Trophoblast cell (in vitro differentiated cells and primary cell): ENCODE data around the gene UBE2D2.

ENCODE experiments used
- DNase-seq, 2 donors: peaks; one replicate each; pipeline ENCODE4 v3.0.0-alpha.2; 2016
- H2AFZ ChIP-seq: 2 replicates; pipeline ENCODE4 v1.6.1; 2013; ENCODE audit warnings: low read length, moderate library complexity, mild to moderate bottlenecking; ENCODE audit not compliant: insufficient read depth, poor library complexity
- H2AK5ac ChIP-seq: 2 replicates; pipeline ENCODE4 v1.6.1; 2013; ENCODE audit warnings: mild to moderate bottlenecking, low read length
- H2BK120ac ChIP-seq: 2 replicates; pipeline ENCODE4 v1.6.1; 2013; ENCODE audit warnings: low read length, mild to moderate bottlenecking, moderate library complexity; ENCODE audit not compliant: insufficient read depth, poor library complexity
- H2BK12ac ChIP-seq: 2 replicates; pipeline ENCODE4 v1.6.1; 2013; ENCODE audit warnings: mild to moderate bottlenecking, low read length, moderate library complexity
- H2BK5ac ChIP-seq: 2 replicates; pipeline ENCODE4 v1.6.1; 2013; ENCODE audit warnings: low read length, low read depth, moderate library complexity, mild to moderate bottlenecking; ENCODE audit not compliant: poor library complexity
- H3K14ac ChIP-seq: 2 replicates; pipeline ENCODE4 v1.6.1; 2013; ENCODE audit warnings: mild to moderate bottlenecking, low read length
- H3K18ac ChIP-seq: 2 replicates; pipeline ENCODE4 v1.6.1; 2013; ENCODE audit warnings: mild to moderate bottlenecking, low read length
- H3K23ac ChIP-seq: 2 replicates; pipeline ENCODE4 v1.6.1; 2013; ENCODE audit warnings: low read length
- H3K27ac ChIP-seq: 2 replicates; pipeline ENCODE4 v1.5.1; 2013; ENCODE audit warnings: low read depth, mild to moderate bottlenecking, inconsistent platforms, low read length, moderate library complexity
- H3K27me3 ChIP-seq: 2 replicates; pipeline ENCODE4 v1.6.1; 2013; ENCODE audit warnings: inconsistent platforms, mild to moderate bottlenecking, low read length, moderate library complexity; ENCODE audit not compliant: insufficient read depth
- H3K36me3 ChIP-seq, 2 experiments: 1 replicate in 1 of 2; 2 replicates in 1 of 2; pipeline ENCODE4 v1.6.1; 2013; ENCODE audit warnings: low read length in 2 of 2, mild to moderate bottlenecking in 2 of 2, moderate library complexity in 1 of 2; ENCODE audit not compliant: insufficient read depth in 2 of 2, control insufficient read depth in 1 of 2
- H3K4ac ChIP-seq: 2 replicates; pipeline ENCODE4 v1.6.1; 2013; ENCODE audit warnings: low read depth, mild to moderate bottlenecking, low read length, moderate library complexity
- H3K4me1 ChIP-seq, 2 experiments: 1 replicate in 1 of 2; 2 replicates in 1 of 2; pipeline ENCODE4 v1.6.1; 2013; ENCODE audit warnings: low read length in 2 of 2, mild to moderate bottlenecking in 2 of 2, moderate library complexity in 1 of 2; ENCODE audit not compliant: insufficient read depth in 2 of 2, control insufficient read depth in 1 of 2
- H3K4me2 ChIP-seq: 2 replicates; pipeline ENCODE4 v1.6.1; 2013; ENCODE audit warnings: inconsistent platforms, mild to moderate bottlenecking, low read length, moderate library complexity
- H3K4me3 ChIP-seq: 2 replicates; pipeline ENCODE4 v1.5.1; 2013; ENCODE audit warnings: mild to moderate bottlenecking, low read depth, low read length, inconsistent platforms
- H3K79me1 ChIP-seq: one replicate; pipeline ENCODE4 v1.6.1; 2013; ENCODE audit warnings: low read length
- H3K79me2 ChIP-seq: 2 replicates; pipeline ENCODE4 v1.6.1; 2013; ENCODE audit warnings: low read length, mild to moderate bottlenecking; ENCODE audit not compliant: control insufficient read depth, insufficient read depth, poor library complexity
- H3K9ac ChIP-seq: 2 replicates; pipeline ENCODE4 v1.6.1; 2013; ENCODE audit warnings: mild to moderate bottlenecking, low read length
- H3K9me3 ChIP-seq: 2 replicates; pipeline ENCODE4 v1.6.1; 2013; ENCODE audit warnings: low read depth, mild to moderate bottlenecking, control low read depth, inconsistent platforms, low read length; ENCODE audit not compliant: insufficient read depth
- H4K12ac ChIP-seq: 2 replicates; pipeline ENCODE4 v1.6.1; 2013; ENCODE audit warnings: low read depth, mild to moderate bottlenecking, low read length, moderate library complexity
- H4K8ac ChIP-seq: 2 replicates; pipeline ENCODE4 v1.6.1; 2013; ENCODE audit warnings: low read depth, mild to moderate bottlenecking, low read length, moderate library complexity
- H4K91ac ChIP-seq: one replicate; pipeline ENCODE4 v1.6.1; 2013; ENCODE audit warnings: low read depth, mild to moderate bottlenecking, low read length, moderate library complexity
- WGBS: extraction: QIAGEN DNeasy Blood & Tissue Kit; methylation state at CpG from one replicate; pipeline ENCODE4 v1.1.7; 2013; ENCODE audit warnings: missing lambda C conversion rate; ENCODE audit not compliant: insufficient read length, insufficient coverage; ENCODE audit errors: extremely low coverage; 5-methylcytosine and 5-hydroxymethylcytosine counted together

Gene UBE2D2

DNA sequence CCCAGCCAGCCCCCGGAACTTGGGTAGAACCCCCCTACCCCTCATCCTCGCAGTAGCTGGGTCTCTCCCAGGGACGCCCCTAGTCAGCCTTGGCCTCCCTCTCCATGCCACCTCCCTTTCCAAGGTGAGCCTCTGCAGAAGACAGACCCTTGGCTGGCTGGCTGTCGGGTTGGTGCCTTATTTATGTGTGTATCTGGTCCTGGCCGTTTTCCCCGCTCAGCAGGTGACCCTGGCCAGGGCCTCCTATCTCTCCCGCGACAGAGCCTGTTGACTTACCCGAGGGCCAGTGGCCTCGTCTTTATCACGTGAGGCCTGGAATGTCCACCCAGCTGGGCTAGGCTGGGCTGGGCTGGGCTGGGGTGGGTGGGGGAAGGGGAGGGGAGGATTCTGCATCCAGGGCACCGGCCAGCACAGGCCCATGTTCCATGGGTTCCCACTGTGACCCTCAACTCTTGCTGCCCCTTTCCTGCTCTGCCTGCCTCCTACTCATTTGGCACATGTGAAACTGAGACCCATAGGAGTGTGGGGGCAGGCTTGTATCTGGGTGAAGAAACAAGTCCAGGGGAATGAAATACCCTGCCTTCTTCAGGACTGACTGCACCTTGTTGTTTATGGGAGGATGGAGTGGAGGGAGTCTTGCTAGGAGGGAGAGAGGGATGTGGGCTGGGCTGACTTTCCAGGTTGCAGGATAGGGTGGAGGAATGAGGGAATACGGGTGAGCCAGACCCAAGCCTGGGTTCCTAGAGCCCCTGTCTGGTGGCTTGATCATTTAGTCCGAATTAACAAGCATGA is 90.1 kb downstream of the UBE2D2 start:
- H3K4me1 ChIP-seq = peaks cover 62 to 64% of the 10 kb centered on the region in 2 experiments
- H4K91ac ChIP-seq = peak overlapping the region; percentile 93
- peak overlapping the region; percentile 50 for H2BK12ac ChIP-seq
- peak overlapping the region; percentile 95 for H2AK5ac ChIP-seq
- H3K79me1 ChIP-seq = peaks cover 65% of the 10 kb centered on the region
- peak overlapping the region; percentile 94 for H3K4me3 ChIP-seq
- peak overlapping the region; percentile 97 for H2BK5ac ChIP-seq
- H3K4ac ChIP-seq = peak overlapping the region; percentile 100
- H3K4me2 ChIP-seq = peak overlapping the region; percentile 95
- H3K9me3 ChIP-seq = peaks cover 1% of the 10 kb centered on the region
- H3K27me3 ChIP-seq = no peaks in the 10 kb centered on the region
- H3K9ac ChIP-seq = peak overlapping the region; percentile 75
- peaks cover 64% of the 10 kb centered on the region for H3K79me2 ChIP-seq
- peak overlapping the region; percentile 93 for H3K14ac ChIP-seq
- H4K12ac ChIP-seq = no peak overlapping the region
- WGBS = no CpG with 5 or more reads among the region's 14 CpGs
- H3K23ac ChIP-seq = no peak overlapping the region
- H3K18ac ChIP-seq = peak overlapping the region; percentile 98
- H2BK120ac ChIP-seq = peak overlapping the region; percentile 57
- peak in 1 of 2 donors; percentile 56 for DNase-seq
- peak overlapping the region; percentile 61 for H4K8ac ChIP-seq
- H3K27ac ChIP-seq = peak overlapping the region; percentile 96
- peaks cover 3 to 7% of the 10 kb centered on the region in 2 experiments for H3K36me3 ChIP-seq
- no peak overlapping the region for H2AFZ ChIP-seq

DNA sequence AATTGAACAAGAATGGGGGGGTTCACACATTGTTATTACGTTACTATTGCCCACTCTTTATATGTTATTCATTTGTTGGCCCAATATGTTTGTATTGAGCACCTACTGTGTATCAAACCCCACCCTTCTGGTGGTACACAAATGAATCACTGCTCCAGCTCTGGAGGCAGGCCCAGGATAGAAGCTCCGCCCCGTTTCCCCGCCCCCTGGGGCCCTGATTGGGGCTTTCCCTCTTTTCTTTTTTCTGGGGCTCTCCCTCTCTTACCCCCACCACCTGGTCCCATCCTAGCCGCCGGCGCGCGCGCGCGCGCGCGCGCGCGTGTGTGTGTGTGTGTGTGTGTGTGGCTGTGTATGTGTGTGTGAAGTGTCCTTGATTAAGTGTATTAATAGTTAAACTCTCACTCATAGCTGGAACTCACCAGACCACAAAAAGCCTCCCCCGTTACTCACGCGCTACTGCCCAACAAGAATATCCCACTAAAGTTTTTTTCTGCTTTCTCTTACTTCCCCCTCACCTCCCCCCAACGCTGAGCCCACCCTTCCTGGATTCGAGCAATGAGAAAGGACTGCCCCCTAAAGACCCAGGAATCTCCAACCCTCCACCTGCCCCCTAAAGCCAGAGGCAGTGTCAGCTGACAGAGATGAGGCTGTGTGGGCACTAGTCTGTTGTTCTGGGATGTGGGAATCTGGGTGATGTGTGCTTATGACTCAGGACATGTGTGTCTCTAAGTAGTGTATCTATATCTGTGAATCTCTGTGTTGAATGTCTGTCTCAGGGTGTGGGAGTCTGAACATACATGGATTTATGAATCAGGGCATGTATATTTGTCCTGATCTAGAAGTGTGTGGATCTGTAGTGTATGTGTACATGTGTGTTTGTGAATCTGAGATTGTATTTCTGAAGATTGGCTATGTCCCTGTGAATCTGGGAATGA is 91.0 kb downstream of the UBE2D2 start:
- Histone ChIP-seq H2BK120ac (peak overlapping the region; percentile 23), H3K79me2 (peaks cover 69% of the 10 kb centered on the region), H3K36me3 (peaks cover 3 to 12% of the 10 kb centered on the region in 2 experiments), H4K12ac (no peak overlapping the region), H2BK12ac (no peak overlapping the region), H3K4me2 (peak overlapping the region; percentile 95), H4K8ac (no peak overlapping the region), H3K4me1 (peaks cover 59 to 61% of the 10 kb centered on the region in 2 experiments), H3K79me1 (peaks cover 60% of the 10 kb centered on the region), H3K4ac (peak overlapping the region; percentile 98), H2AK5ac (no peak overlapping the region), H3K4me3 (no peak overlapping the region), H4K91ac (peak overlapping the region; percentile 28), H3K27ac (peak overlapping the region; percentile 44), H3K18ac (peak overlapping the region; percentile 80), H2AFZ (no peak overlapping the region), H3K9ac (no peak overlapping the region), H3K9me3 (peaks cover 3% of the 10 kb centered on the region), H3K27me3 (no peaks in the 10 kb centered on the region), H2BK5ac (peak overlapping the region; percentile 1), H3K23ac (no peak overlapping the region), H3K14ac (no peak overlapping the region)
- WGBS = no CpG with 5 or more reads among the region's 23 CpGs
- peak in 1 of 2 donors; percentile 57 for DNase-seq

- peak overlapping the region; percentile 29 for H3K14ac ChIP-seq
- no peak for DNase-seq
- no CpG with 5 or more reads among the region's 5 CpGs for WGBS
- peak overlapping the region; percentile 98 for H3K4ac ChIP-seq
- H2AFZ ChIP-seq = no peak overlapping the region
- H2BK5ac ChIP-seq = no peak overlapping the region
- H2AK5ac ChIP-seq = no peak overlapping the region
- no peak overlapping the region for H3K27ac ChIP-seq
- H3K9ac ChIP-seq = no peak overlapping the region
- peaks cover 61% of the 10 kb centered on the region in 2 experiments for H3K4me1 ChIP-seq
- H4K8ac ChIP-seq = no peak overlapping the region
- H3K9me3 ChIP-seq = peaks cover 3% of the 10 kb centered on the region
- H3K36me3 ChIP-seq = peaks cover 3 to 14% of the 10 kb centered on the region in 2 experiments
- H3K79me1 ChIP-seq = peaks cover 60% of the 10 kb centered on the region
- no peaks in the 10 kb centered on the region for H3K27me3 ChIP-seq
- H4K12ac ChIP-seq = no peak overlapping the region
- H3K23ac ChIP-seq = no peak overlapping the region
- no peak overlapping the region for H3K4me2 ChIP-seq
- H2BK120ac ChIP-seq = no peak overlapping the region
- H2BK12ac ChIP-seq = no peak overlapping the region
- H3K79me2 ChIP-seq = peaks cover 74% of the 10 kb centered on the region
- peak overlapping the region; percentile 54 for H3K18ac ChIP-seq
- H3K4me3 ChIP-seq = no peak overlapping the region
- no peak overlapping the region for H4K91ac ChIP-seq
Observed at GRCh38 chr5:139652788-139653241, 91.7 kb downstream of the UBE2D2 start.

DNA sequence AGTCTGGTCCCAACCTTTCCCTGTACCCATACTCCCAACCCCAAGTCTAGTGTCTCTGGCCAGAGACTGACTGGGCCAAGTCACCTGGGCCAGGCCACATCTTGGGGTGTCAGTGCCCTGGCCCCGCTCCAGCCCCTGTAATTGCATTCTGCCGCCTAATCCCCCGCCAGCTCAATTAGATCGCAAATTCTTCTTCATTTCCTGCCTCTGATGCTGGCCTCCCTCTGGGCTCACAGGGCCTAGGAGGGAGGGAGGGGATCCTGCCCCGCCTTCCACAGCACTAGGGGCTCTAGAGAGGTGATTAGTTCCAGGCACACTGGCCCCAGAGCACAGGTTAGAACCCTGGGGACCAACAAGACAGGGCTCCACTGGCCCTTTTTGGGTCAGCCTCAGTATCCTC is 92.5 kb downstream of the UBE2D2 start:
- H3K9me3 ChIP-seq = peaks cover 3% of the 10 kb centered on the region
- H2BK5ac ChIP-seq = no peak overlapping the region
- peak overlapping the region; percentile 2 for H3K18ac ChIP-seq
- no peak overlapping the region for H4K12ac ChIP-seq
- peaks cover 59% of the 10 kb centered on the region for H3K79me1 ChIP-seq
- H3K36me3 ChIP-seq = peaks cover 3 to 14% of the 10 kb centered on the region in 2 experiments
- peak overlapping the region; percentile 6 for H2BK12ac ChIP-seq
- H3K9ac ChIP-seq = no peak overlapping the region
- H3K4me3 ChIP-seq = no peak overlapping the region
- H2BK120ac ChIP-seq = no peak overlapping the region
- no CpG with 5 or more reads among the region's 5 CpGs for WGBS
- H4K91ac ChIP-seq = peak overlapping the region; percentile 30
- H3K4me1 ChIP-seq = peaks cover 68 to 69% of the 10 kb centered on the region in 2 experiments
- no peak for DNase-seq
- peak overlapping the region; percentile 98 for H3K4ac ChIP-seq
- H3K79me2 ChIP-seq = peaks cover 73% of the 10 kb centered on the region
- H4K8ac ChIP-seq = peak overlapping the region; percentile 9
- H3K4me2 ChIP-seq = peak overlapping the region; percentile 15
- no peaks in the 10 kb centered on the region for H3K27me3 ChIP-seq
- H3K27ac ChIP-seq = no peak overlapping the region
- H3K23ac ChIP-seq = no peak overlapping the region
- H2AFZ ChIP-seq = no peak overlapping the region
- H3K14ac ChIP-seq = peak overlapping the region; percentile 6
- H2AK5ac ChIP-seq = no peak overlapping the region
